Globus pallidus (tissue), 1 donor: ENCODE data around the gene OLFML2A.
"Not testable (repeated sequence)": the region's sequence is repeated elsewhere in the genome, so short reads cannot be mapped to it uniquely, and the experiment has no call there.

ENCODE experiments used
- DNase-seq: peaks from one replicate; pipeline ENCODE4 v3.0.0-alpha.2; 2015; ENCODE audit warnings: low spot score

OLFML2A gene

DNA sequence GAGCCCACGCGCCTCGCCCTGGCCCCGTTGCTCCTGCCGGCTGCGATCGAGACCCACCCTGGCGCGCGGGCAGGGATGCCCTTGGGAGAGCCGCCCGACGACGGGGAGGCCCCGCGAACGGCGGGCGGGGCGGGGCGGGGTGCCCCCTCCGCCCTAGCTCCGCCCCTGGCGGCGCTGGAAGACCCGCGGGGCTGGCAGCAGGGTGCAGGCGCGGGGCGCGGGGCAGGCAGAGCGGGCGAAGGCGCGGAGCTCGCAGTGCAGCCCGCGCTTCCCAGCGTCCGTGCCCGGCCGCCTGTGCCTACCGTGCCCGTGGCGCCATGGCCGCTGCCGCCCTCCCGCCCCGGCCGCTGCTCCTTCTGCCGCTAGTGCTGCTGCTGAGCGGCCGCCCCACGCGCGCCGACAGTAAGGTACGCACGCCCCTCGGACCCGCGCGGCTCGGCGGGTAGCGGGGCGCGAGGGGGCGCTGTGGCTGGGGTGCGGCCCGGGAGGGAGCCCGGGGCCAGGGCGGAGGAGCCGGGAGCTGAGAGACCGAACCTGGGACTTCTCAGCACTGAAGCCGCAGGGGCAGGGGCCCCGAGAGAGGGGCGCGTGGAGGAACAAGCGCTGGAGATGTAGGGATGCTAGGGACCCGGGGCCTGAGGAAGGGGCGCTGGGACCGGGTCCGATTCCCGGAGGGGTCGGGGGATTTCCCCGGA, at the start of gene OLFML2A:
Gene OLFML2A, plus strand, starts transcription at position 180 of the 695 bp plus-strand sequence. Its CDS starts 138 bp downstream, at position 318.
- no peak for DNase-seq

DNA sequence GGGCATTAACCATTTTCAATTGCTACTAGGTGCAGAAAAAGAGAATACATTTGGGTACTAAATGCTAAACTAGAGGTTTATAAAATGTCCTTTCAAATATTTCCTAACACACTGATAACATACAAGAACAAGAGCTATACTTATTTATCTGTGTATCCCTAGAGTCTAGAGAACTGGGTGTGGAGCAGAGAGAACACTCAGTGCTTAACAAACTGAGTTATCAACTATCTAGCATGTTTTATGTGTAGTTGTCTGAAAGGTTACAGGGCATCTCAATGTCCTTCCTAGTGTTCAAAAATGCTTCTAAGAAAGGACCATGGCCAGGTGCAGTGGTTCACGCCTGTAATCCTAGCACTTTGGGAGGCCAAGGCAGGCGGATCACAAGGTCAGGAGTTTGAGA, 46.2 kb upstream of the OLFML2A start:
- DNase-seq, result no peak

DNA sequence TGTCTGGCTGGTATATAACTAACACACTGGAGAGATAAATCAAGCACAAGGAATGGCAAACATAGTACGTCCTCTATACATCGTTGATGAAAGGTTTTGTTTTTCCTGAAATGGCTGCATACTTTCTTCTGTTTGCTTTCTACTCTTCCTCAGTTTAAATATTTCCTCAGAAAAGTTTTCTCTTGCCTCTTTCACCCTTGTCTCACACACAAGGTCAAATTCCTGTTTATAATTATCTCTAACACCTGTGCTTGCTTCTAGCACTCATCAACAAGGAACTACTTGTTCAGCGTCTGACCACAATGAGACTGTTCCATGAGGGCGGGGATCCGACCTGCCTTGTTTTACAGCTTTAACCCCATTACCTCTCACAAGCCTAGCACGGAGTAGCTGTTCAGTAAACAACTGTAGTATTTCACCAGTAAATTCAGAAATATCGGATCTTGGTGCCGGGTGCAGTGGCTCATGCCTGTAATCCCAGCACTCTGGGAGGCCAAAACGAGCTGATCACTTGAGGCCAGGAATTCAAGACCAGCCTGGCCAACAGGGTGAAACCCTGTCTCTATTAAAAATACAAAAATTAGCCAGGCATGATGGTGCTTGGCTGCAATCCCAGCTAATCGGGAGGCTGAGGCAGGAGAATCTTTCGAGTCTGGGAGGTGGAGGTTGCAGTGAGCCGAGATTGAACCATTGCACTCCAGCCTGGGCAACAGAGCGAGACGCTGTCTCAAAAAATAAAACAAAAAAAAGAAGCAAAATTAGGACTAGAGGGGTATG, 42.8 kb upstream of the OLFML2A start:
- DNase-seq, result no peak

DNA sequence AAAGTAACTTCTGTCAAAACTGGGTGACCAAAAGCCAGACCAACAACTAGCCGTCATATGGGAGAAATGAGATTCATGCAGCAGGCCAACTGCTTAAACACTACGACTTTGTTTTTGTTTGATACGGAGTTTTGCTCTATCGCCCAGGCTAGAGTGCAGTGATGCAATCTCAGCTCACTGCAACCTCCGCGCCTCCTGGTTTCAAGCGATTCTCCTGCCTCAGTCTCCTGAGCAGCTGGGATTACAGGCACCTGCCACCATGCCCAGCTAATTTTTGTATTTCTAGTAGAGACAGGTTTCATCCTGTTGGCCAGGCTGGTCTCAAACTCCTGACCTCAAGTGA, 42.2 kb upstream of the OLFML2A start:
- not testable (repeated sequence) for DNase-seq

DNA sequence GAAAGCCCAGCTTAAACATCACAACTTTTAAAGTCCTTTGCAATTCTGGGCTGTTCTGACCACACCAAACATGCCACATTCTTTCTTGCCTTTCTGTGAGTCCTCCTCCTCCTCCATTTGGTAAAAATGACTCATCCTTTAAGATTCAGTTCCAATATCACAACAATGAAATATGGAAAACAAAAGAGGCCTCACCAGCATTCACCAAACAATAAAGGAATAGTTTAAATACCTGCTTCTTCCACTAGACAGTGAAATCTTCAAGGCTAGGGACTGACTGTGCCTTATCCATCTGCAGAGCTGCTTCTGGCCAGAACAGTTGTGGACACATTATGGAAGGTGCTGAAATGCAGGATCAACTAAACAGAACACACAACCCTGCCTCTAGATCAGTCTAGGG, 41.8 kb upstream of the OLFML2A start:
- DNase-seq, result no peak

DNA sequence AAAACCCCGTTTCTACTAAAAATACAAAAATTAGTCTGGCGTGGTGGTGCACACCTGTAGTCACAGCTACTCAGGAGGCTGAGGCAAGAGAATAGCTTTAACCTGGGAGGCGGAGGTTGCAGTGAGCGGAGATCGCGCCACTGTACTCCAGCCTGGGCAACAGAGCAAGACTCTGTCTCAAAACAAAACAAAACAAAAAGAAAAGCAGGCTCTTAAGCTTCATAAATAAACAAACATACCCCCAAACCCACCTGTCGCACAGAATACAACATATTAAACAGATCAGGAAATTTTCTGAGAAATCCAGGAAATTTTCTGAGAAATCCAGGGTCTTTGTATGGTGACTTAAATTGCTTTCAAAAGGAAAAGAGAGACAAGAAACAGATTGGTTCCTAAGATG, 38.9 kb upstream of the OLFML2A start:
- not testable (repeated sequence) for DNase-seq

DNA sequence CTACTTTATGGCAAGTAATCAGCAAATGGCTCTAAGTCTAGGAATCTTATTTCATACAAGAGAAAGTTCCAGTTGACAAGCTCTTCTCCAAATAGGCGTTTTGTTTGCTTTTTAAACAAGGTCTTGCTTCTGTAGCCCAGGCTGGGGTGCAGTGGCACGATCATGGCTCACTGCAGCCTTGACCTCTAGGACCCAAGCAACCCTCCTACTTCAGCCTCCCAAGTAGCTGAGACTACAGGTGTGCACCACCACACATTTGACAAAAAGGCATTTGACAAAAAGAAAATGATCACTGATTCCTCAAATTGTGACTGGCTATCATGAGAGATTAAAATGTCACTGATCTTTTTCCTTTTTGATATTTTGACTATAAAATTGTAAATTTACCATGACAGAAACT, 37.6 kb upstream of the OLFML2A start:
- no peak for DNase-seq

DNA sequence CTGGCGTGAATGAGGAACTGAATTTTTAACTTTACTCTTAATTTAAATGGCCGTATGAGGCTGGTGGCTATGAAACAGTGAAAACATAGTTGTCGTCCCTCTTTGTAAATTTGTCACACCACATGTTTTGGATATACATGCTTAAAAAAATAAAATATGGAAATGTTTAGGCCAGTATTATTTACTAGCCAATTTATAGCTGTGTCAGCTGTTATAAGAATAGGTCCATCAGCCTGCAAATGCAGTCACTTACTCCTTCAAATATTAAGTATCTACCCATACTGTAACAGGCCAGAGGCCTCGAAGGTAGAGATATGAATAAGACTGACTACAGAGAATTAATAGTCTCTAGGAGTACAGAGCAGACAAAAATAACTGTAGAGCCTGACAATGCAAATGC, 35.8 kb upstream of the OLFML2A start:
- no peak for DNase-seq

DNA sequence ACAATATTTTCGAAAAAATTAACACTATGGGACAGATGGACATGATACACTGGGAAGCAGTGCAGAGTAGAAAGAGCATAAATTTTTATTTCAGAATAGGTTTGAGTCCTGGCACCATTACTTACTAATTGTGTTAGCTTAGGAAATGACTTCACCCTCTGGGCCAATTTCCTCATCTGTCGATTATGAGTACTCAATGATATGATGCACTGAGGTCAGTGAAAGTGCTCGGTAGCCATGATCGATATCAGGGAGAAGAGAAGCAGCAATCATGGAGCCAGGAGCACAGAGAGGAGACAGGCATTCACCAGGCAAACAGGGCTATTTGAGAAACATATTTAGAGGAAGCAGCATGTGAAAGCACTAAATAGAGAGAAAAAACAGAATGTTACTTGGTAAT, 35.3 kb upstream of the OLFML2A start:
- no peak for DNase-seq

DNA sequence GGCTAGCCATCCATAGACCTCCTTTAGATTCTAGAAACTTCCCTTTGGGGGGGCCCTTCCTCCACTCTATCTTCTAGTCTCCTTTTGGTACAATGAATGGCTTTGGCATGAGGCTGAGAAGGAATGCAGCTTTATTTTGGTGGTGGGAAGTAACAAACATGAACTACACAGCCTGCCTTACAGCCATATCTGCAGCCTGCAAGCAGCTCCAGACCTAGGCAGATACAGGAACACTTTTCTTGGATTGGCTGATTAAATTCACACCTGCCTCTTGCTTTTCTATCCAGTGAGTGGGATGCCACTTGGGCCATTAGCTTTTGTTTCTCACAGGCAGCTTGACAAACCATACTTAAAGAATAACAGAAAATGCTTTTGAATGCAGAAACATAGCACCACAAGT, 34.0 kb upstream of the OLFML2A start:
- no peak for DNase-seq

DNA sequence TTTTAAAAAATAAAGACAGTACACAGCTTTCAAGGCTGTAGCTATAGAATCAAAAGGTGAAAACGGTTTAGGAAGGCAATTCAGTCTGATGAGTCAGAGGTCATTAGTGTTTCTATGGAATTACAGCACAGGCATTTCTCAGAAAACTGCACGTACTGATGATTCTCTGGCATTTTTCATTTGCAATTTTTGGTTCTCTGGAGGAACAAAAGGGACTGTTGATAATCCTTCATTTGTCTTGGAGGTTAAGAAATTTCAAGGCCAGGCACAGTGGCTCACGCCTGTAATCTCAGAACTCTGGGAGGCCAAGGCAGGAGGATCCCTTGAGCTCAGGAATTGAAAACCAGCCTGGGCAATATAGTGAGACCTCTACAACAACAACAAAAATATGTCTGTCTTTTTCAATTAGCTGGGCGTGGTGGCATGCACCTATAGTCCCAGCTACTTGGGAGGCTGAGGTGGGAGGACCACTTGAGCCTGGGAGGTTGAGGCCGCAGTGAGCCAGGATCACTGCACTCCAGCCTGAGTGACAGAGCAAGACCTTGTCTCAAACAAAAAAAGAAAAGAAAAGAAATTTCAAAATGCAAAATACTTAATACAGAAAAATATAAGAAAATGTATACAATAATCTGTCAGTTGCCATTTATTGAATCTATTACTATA, 33.1 kb upstream of the OLFML2A start:
- DNase-seq, result no peak

DNA sequence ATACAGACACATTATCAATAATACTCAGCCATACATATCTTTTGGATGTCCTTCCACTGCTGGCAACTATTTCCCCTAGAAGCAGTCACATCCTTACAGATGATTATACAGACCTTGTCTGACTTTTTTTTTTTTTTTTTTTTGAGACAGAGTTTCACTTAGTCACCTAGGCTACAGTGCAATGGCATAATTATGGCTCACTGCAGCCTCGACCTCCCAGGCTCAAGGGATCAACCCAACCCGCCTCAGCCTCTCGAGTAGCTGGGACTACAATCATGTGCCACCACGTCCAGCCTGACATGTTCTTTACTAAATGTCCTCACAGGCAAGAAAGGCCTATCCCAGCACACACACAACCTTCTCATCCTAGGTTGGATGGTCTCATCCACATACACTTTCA, 29.9 kb upstream of the OLFML2A start:
- DNase-seq, result no peak

DNA sequence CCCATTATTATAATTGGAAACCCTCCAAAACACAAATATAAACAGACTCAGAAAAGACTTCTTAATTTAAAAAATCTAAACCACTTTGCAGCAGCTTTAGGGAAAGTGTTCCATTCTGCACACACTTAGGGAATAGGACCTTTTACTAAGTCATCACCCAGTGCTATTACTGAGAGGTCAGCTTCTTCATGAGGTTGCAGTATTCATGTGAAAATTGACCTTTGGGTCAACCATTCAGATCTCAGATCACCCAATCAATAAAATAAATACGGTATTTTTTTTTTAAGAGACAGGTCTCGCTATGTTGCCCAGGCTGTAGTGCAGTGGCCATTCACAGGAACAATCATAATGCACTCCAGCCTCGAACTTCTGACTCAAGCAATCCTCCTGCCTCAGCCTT, 27.6 kb upstream of the OLFML2A start:
- DNase-seq, result no peak

DNA sequence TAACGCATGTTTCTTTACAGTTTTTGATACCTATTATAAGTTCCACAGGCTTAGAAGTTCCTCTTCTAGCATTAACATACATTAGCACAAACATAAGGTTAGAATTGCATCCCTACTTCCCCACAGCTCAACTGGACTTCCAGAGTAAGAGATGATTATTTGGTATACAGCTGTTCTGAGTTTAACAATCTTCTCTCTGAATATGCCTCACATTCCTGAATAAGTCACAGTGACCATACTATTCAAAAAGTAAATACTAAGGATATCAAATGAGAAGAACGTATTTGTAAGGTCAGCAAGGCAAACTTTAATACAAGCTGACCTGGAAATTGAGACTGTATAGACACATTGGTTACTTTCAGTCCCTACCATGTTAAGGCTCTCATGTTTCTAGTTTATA, 27.2 kb upstream of the OLFML2A start:
- no peak for DNase-seq

DNA sequence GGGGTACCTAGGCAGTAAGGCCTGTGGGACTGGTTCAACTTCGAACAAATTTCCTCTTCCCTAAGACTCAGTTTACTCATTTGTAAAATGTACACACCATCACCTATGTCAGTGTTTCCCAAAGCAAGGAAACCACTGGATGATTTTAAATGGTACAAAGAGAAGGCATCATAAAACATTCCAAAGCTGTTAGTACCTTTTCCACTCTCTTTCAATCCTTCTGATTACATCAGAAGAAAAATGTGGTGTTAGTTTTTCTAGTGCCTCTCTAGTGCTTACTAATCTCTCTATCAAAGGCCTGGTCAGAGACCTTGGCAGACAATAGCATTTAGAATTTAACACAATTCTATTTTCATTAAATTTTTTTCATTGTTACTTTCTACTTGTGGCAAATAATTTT, 24.0 kb upstream of the OLFML2A start:
- no peak for DNase-seq

DNA sequence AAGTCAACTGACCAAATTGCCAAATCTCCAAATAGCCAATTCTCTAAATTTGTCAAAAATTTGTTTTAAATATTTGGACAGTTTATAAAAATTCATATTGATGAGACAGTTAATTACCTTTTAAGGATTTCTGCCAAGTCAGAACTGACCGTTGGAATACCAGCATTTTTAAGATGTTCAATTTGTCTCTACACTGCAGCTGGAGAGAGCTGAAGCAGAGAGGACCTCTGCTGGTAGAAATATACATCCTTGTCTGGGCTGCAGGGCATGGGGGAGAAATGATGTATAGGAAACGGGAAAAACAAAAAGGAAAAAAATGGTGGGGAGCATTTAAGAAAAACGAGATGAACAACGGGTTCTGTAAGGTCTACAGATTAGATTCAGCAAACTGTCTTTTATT, 22.6 kb upstream of the OLFML2A start:
- DNase-seq, result no peak

DNA sequence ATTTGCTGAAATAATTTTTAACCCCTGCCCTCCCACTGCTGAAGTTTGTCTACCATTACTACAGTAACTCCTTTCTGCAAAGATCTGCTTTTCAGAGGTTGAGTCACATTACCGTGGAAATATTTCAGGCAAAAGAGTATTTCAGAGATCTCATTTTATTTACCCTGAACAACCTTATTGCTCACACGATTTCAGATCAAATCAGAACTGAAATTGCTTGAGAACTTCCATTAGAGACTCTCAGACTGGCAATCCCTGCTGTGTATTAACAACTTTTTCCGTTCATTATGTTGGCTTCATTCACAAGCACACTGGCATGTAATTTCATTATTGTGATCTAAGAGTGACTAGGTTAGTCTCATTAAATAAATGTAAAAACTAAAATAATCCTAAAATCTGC, 21.9 kb upstream of the OLFML2A start:
- DNase-seq, result no peak

DNA sequence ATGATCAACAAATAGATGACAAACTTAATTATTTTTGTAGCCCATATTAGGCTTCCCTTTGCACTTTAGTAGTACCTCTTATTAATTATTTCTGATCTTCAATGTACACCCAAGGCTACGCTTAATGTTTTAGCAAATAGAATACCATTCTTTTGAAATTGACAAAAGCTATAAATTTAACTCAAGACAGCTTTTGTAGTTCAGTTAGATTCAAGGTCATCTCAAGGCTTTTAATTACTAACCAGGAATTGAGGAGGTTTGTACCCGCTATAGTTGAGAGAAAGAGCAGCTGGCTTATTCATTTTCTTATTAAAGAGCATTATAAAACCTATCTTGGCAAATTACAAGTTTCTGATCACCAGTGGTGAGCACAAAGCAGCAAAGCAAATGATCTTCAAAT, 20.9 kb upstream of the OLFML2A start:
- DNase-seq, result no peak

DNA sequence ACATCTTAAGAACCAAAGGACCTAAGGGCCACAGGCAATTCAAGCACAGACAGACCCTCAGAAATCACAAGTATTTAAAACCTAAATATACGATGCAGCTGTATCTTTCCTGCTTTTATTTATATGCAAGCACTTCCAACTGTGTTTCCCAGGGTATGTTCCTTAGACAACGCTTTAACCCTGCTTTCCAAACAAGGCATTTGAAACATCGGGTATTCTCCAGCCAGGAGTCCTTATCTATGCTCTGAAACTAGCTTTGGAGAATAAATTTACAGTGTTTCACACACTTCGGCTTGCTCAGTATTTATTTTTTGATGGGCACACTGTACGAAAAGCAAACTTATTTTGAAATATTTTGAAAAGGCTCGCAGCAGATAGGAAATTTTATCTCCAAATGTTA, 19.3 kb upstream of the OLFML2A start:
- DNase-seq, result no peak

DNA sequence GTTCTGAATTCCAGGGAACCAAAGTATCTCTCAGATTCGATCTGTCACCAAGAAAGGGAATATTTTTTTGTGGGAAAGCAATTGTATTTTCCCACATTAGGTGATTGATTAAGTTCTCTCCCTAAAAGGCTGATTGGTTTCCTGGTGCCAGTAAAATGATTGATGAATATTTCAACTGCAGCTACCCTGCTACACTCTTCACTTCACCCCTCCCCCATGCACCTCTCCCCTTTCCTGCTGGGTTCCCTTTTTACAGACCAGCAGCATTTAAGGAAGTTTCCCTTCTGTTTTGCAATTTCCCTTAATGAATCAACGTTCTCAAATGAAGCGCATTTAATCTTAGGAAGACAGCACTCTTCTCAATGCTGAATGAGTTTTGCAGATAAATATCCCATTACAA, 18.9 kb upstream of the OLFML2A start:
- peak; percentile 30 for DNase-seq

DNA sequence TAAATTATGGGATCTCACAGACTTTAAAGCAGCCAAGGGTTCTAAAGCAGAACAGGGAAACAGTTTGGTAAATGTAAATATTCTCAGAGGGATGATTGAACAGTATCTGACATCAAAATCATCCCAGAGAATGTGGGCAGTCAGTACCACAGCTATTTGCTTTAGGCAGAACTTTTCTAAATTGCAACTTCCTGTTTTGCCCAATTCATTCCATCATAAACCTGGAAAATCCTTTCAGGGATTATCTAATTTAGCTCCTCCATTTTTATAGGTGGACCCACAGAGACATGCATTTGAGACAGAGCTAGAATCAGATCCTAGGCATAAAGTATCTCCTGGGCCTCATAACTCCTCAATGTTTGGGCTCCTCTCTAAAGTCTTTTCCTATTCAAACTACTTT, 18.2 kb upstream of the OLFML2A start:
- DNase-seq, result no peak

DNA sequence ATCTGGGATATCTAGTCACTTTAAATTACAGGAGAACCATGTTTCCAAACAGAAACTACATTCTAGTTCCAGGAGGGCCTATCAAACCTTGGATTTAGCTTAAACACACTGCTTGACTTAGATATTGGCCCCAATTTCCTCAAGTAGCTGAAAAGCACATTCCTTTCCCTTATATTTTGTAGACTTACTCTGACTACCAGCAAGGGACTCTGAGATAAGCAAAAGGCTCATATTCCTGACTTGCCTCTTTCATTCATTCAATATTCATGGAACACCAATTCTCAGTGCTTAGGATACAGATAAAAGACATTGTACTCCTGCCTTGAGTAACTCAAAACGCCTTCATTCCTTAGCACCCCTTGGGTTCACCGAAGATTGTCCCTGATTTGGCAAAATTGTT, 17.6 kb upstream of the OLFML2A start:
- no peak for DNase-seq

DNA sequence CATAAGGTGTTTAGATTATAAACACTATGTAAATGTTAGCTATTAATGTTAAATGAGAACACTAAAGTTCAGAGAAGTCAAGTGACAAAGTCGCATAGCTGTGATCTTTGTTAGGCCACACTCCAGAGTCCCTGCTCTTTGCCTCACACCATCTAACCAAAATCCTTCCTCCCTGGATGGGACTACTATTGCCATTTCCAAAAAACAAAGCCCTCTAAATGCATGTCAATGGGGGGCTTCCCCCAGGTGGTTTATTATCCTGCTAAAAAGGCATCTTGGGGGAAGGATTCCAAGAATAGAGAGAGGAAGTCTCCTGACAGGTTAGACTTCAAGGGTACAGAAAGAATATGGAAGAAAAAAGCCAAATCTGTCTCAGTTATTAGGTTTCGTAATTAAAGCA, 16.2 kb upstream of the OLFML2A start:
- DNase-seq, result no peak
